Neuronal stem cell (in vitro differentiated cells): ENCODE results near the gene ROCK2.

Experiments used
- DNase-seq: peaks from one replicate; pipeline ENCODE4 v3.0.0-alpha.2; 2013; ENCODE audit warnings: low spot score
- H2AFZ ChIP-seq: one replicate; pipeline ENCODE4 v1.6.1; 2013; ENCODE audit warnings: mild to moderate bottlenecking, low read length, inconsistent platforms
- H2AK5ac ChIP-seq: 2 replicates; pipeline ENCODE4 v1.6.1; 2013; ENCODE audit warnings: low read depth, mild to moderate bottlenecking, inconsistent platforms, low read length, moderate library complexity, mixed read lengths
- H2BK120ac ChIP-seq: 2 replicates; pipeline ENCODE4 v1.6.1; 2013; ENCODE audit warnings: low read depth, mild to moderate bottlenecking, inconsistent platforms, low read length, moderate library complexity, mixed read lengths
- H2BK12ac ChIP-seq: one replicate; pipeline ENCODE4 v1.6.1; 2013; ENCODE audit warnings: low read length, inconsistent platforms
- H2BK15ac ChIP-seq: 2 replicates; pipeline ENCODE4 v1.6.1; 2013; ENCODE audit warnings: mild to moderate bottlenecking, low read length, inconsistent platforms, mixed read lengths
- H2BK5ac ChIP-seq: one replicate; pipeline ENCODE4 v1.6.1; 2013; ENCODE audit warnings: inconsistent platforms, mild to moderate bottlenecking, low read length, moderate library complexity
- H3K14ac ChIP-seq: one replicate; pipeline ENCODE4 v1.6.1; 2013; ENCODE audit warnings: low read length, inconsistent platforms
- H3K18ac ChIP-seq: 2 replicates; pipeline ENCODE4 v1.6.1; 2013; ENCODE audit warnings: low read length, inconsistent platforms
- H3K23ac ChIP-seq: 2 replicates; pipeline ENCODE4 v1.6.1; 2013; ENCODE audit warnings: low read depth, mild to moderate bottlenecking, mixed read lengths, low read length, inconsistent platforms; ENCODE audit not compliant: poor library complexity
- H3K27ac ChIP-seq: replicated peaks from 3 replicates; pipeline ENCODE4 v1.5.1; 2013; ENCODE audit warnings: low read length, inconsistent platforms
- H3K27me3 ChIP-seq, 3 experiments: 2 replicates each; pipeline ENCODE4 v1.6.1; 2013; ENCODE audit warnings: low read length in 3 of 3, mild to moderate bottlenecking in 2 of 3, inconsistent platforms in 1 of 3, low read depth in 1 of 3, mixed read lengths in 1 of 3, moderate library complexity in 1 of 3; ENCODE audit not compliant: control insufficient read depth in 3 of 3, insufficient read depth in 3 of 3
- H3K36me3 ChIP-seq, 2 donors: replicated peaks in 1 of 2; 2 replicates each; pipeline ENCODE4 v1.6.1; 2013; ENCODE audit warnings: low read length in 2 of 2; ENCODE audit not compliant: control insufficient read depth in 2 of 2, insufficient read depth in 2 of 2
- H3K4ac ChIP-seq: 2 replicates; pipeline ENCODE4 v1.6.1; 2013; ENCODE audit warnings: inconsistent platforms, mild to moderate bottlenecking, low read length, moderate library complexity
- H3K4me1 ChIP-seq, 2 donors: 1 replicate in 1 of 2; 2 replicates in 1 of 2; pipeline ENCODE4 v1.6.1; 2013; ENCODE audit warnings: low read length in 2 of 2, low read depth in 1 of 2; ENCODE audit not compliant: control insufficient read depth in 2 of 2, insufficient read depth in 1 of 2
- H3K4me2 ChIP-seq: one replicate; pipeline ENCODE4 v1.6.1; 2013; ENCODE audit warnings: mild to moderate bottlenecking, low read length, inconsistent platforms; ENCODE audit not compliant: insufficient read depth, poor library complexity, severe bottlenecking
- H3K4me3 ChIP-seq, 2 donors: 2 replicates each; pipeline ENCODE4 v1.5.1; 2013; ENCODE audit warnings: low read length in 2 of 2, mild to moderate bottlenecking in 2 of 2, inconsistent platforms in 1 of 2, moderate library complexity in 1 of 2
- H3K79me1 ChIP-seq: one replicate; pipeline ENCODE4 v1.6.1; 2013; ENCODE audit warnings: low read depth, mild to moderate bottlenecking, inconsistent platforms, low read length, moderate library complexity
- H3K9ac ChIP-seq: one replicate; pipeline ENCODE4 v1.6.1; 2013; ENCODE audit warnings: mild to moderate bottlenecking, low read depth, low read length, inconsistent platforms; ENCODE audit not compliant: poor library complexity
- H3K9me3 ChIP-seq, 2 donors: replicated peaks in 1 of 2; 2 replicates each; pipeline versions ENCODE3 to v1.6.1; 2013; ENCODE audit warnings: low read length in 2 of 2, mild to moderate bottlenecking in 2 of 2, inconsistent platforms in 1 of 2, low read depth in 1 of 2, mixed read lengths in 1 of 2, moderate library complexity in 1 of 2; ENCODE audit not compliant: control insufficient read depth in 2 of 2, insufficient read depth in 1 of 2
- H4K8ac ChIP-seq: one replicate; pipeline ENCODE4 v1.6.1; 2013; ENCODE audit warnings: low read depth, mild to moderate bottlenecking, inconsistent platforms, low read length, moderate library complexity
- H4K91ac ChIP-seq: one replicate; pipeline ENCODE4 v1.6.1; 2013; ENCODE audit warnings: low read length, low read depth, mild to moderate bottlenecking, inconsistent platforms; ENCODE audit not compliant: poor library complexity
- WGBS, 2 donors: extraction: QIAGEN DNeasy Blood & Tissue Kit; methylation state at CpG; one replicate each; pipeline ENCODE4 v1.1.7; 2013; ENCODE audit warnings: missing lambda C conversion rate in 2 of 2, mixed read lengths in 1 of 2; ENCODE audit not compliant: insufficient read length in 2 of 2, insufficient replicate concordance in 1 of 2; ENCODE audit errors: extremely low coverage in 2 of 2; 5-methylcytosine and 5-hydroxymethylcytosine counted together

The ROCK2 gene

DNA sequence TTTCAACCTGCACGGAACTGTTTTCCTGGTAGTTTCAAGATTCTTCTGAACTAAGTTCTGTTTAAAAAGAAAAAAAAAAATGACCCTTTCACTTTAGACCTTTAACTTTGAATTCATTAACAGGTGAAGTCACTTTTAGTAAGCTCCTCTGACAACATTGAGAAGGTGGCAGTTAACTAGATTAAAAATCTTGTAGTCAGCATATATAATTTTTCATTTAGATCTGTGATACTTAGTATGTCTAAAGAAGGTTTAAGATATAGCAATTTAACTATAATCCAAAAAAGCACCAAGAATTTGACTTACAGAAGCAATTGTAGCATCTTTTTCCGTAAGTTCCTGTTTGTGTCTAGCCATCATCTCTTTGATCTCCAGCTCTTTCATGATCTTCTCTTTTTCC, 143.8 kb downstream of the ROCK2 start:
- Histone ChIP-seq H2BK12ac (no peak overlapping the region), H3K4ac (no peak overlapping the region), H3K23ac (no peak overlapping the region), H3K18ac (no peak overlapping the region), H3K14ac (no peak overlapping the region), H4K8ac (no peak overlapping the region), H3K27ac (no peak overlapping the region), H2BK15ac (no peak overlapping the region), H2BK5ac (no peak overlapping the region), H3K27me3 (no peaks in the 10 kb centered on the region), H3K79me1 (no peaks in the 10 kb centered on the region), H3K36me3 (peaks cover 4 to 98% of the 10 kb centered on the region in 2 donors), H3K4me2 (no peak overlapping the region), H4K91ac (no peak overlapping the region), H3K4me1 (no peaks in the 10 kb centered on the region), H2AFZ (no peak overlapping the region), H2BK120ac (no peak overlapping the region), H2AK5ac (no peak overlapping the region), H3K9ac (no peak overlapping the region), H3K4me3 (no peak overlapping the region), H3K9me3 (no peaks in the 10 kb centered on the region)
- no peak for DNase-seq
- no CpG with 5 or more reads among the region's 2 CpGs for WGBS, 2 donors

DNA sequence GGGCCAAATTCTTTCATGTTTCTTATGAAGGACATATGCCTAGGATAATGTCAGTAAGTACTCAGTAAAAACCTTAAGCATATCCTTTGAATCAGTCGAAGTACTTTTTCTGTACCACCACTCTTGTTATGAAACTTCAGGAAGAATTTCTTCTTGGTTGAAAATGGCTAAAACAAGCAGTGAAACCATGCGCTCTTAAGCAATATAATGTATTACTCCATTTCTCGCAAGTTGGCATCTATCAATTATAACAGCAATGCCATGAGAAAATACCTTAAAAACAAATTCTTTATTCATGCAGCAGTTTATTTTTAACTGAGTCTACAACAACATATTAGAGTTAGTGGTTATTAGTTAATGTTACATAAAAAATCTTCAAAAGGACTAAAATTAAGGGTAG, 148.2 kb downstream of the ROCK2 start:
- Histone ChIP-seq H3K14ac (no peak overlapping the region), H4K8ac (no peak overlapping the region), H2BK12ac (no peak overlapping the region), H3K18ac (no peak overlapping the region), H3K4me1 (no peaks in the 10 kb centered on the region), H3K9ac (no peak overlapping the region), H3K27ac (no peak overlapping the region), H4K91ac (no peak overlapping the region), H3K9me3 (no peaks in the 10 kb centered on the region), H3K4ac (no peak overlapping the region), H2BK5ac (no peak overlapping the region), H2AFZ (no peak overlapping the region), H3K4me3 (no peak overlapping the region), H2BK120ac (no peak overlapping the region), H2AK5ac (no peak overlapping the region), H3K36me3 (peaks cover 4 to 100% of the 10 kb centered on the region in 2 donors), H3K27me3 (no peaks in the 10 kb centered on the region), H3K4me2 (no peak overlapping the region), H2BK15ac (no peak overlapping the region), H3K79me1 (no peaks in the 10 kb centered on the region), H3K23ac (no peak overlapping the region)
- DNase-seq, result no peak
- WGBS, 2 donors, result no CpG with 5 or more reads among the region's 3 CpGs

GRCh38 chr2:11187731-11188130, 156.7 kb downstream of the ROCK2 start:
- Histone ChIP-seq H4K8ac (no peak overlapping the region), H3K4me3 (no peak overlapping the region), H2BK5ac (no peak overlapping the region), H2BK12ac (no peak overlapping the region), H3K9ac (no peak overlapping the region), H3K23ac (no peak overlapping the region), H3K79me1 (no peaks in the 10 kb centered on the region), H3K18ac (no peak overlapping the region), H2AFZ (no peak overlapping the region), H2BK120ac (no peak overlapping the region), H2AK5ac (no peak overlapping the region), H3K14ac (no peak overlapping the region), H3K4me1 (no peaks in the 10 kb centered on the region), H3K4me2 (no peak overlapping the region), H2BK15ac (no peak overlapping the region), H3K9me3 (peaks cover 0 to 3% of the 10 kb centered on the region in 2 donors), H3K27ac (no peak overlapping the region), H4K91ac (no peak overlapping the region), H3K27me3 (no peaks in the 10 kb centered on the region), H3K36me3 (peaks cover 7 to 86% of the 10 kb centered on the region in 2 donors), H3K4ac (no peak overlapping the region)
- no peak for DNase-seq
- WGBS, 2 donors, result no CpG with 5 or more reads among the region's 2 CpGs

DNA sequence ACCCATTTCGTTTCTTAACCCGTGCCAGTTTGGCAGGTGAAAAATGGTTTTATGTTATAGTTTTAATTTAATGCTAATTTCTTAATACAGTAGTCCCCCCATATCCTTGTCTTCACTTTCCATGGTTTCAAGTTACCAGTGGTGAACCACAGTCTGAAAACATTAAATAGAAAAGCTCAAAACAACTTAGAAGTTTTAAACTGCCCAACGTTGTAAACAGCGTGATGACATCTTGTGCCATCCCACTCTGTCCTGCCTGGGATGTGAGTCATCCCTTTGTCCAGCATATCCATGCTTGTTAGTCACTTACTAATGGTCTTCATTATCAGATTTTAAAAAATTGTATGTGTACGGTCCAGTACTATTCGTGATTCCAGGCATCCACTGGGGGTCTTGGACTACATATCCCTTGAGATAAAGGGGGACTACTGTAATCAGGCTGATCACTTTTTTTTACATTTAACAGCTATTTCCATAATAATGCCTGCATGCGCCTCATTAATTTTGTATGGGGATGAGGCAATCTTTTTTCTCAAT, 157.3 kb downstream of the ROCK2 start:
- Histone ChIP-seq H3K23ac (no peak overlapping the region), H2BK15ac (no peak overlapping the region), H3K18ac (no peak overlapping the region), H4K8ac (no peak overlapping the region), H2BK12ac (no peak overlapping the region), H3K9ac (no peak overlapping the region), H3K27me3 (no peaks in the 10 kb centered on the region), H3K14ac (no peak overlapping the region), H2AFZ (no peak overlapping the region), H3K9me3 (peaks cover 0 to 3% of the 10 kb centered on the region in 2 donors), H3K4ac (no peak overlapping the region), H3K27ac (no peak overlapping the region), H3K36me3 (peaks cover 7 to 86% of the 10 kb centered on the region in 2 donors), H3K4me2 (no peak overlapping the region), H3K4me3 (no peak overlapping the region), H3K79me1 (no peaks in the 10 kb centered on the region), H2AK5ac (no peak overlapping the region), H2BK120ac (no peak overlapping the region), H4K91ac (no peak overlapping the region), H2BK5ac (no peak overlapping the region), H3K4me1 (no peaks in the 10 kb centered on the region)
- no peak for DNase-seq
- WGBS, 2 donors, result no CpG with 5 or more reads among the region's 7 CpGs
